ENCODE results near the gene CLDN22. TPM values are rescaled to one million over a fixed set of nuclear protein-coding genes. Genes with fewer than 3 reads are reported as not detected.

CLDN22 gene
- total RNA-seq, 1 donor from 2014 or later: not detected

- no peak overlapping the region for H3K4me3 Mint-ChIP-seq (ENCODE audit: low read depth)
- peaks cover 4% of the 10 kb centered on the region for H3K27me3 Mint-ChIP-seq (ENCODE audit: low read depth)
- no peak for DNase-seq (ENCODE audit: low spot score)
- peaks cover 2% of the 10 kb centered on the region for H3K4me1 Mint-ChIP-seq (ENCODE audit: low read depth)
- intact Hi-C loops (cut with micrococcal nuclease): no loop called here
- no peak overlapping the region for H3K27ac Mint-ChIP-seq
- H3K36me3 Mint-ChIP-seq (ENCODE audit: low read depth): no peaks in the 10 kb centered on the region
- no peaks in the 10 kb centered on the region for H3K9me3 Mint-ChIP-seq
These were observed 16.0 kb downstream of the CLDN22 start for GRCh38 chr4:183304067-183304466.

DNA sequence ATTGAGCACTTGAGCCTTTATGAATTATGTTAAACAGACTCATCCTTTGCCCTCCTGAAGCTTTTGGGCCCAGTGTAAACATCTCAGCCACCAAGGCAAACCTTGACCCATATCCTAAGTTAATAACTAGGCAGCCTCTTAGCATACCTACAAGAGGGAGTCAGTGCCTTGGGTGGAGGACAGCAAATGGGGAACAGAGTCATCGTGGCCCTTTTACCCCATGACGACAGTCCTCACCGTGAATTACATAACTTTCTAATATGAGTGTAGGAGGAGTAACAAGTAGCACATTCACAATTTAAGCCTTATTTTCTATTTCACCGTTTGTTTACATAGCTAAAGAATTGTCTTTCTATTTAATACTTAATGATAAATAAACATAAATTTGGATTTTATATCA, 16.8 kb downstream of the CLDN22 start:
- H3K4me3 Mint-ChIP-seq (ENCODE audit: low read depth): no peak overlapping the region
- DNase-seq (ENCODE audit: low spot score): no peak
- H3K36me3 Mint-ChIP-seq (ENCODE audit: low read depth): no peaks in the 10 kb centered on the region
- intact Hi-C loops (cut with micrococcal nuclease): no loop called here
- no peak overlapping the region for H3K27ac Mint-ChIP-seq
- peaks cover 2% of the 10 kb centered on the region for H3K4me1 Mint-ChIP-seq (ENCODE audit: low read depth)
- no peaks in the 10 kb centered on the region for H3K9me3 Mint-ChIP-seq
- H3K27me3 Mint-ChIP-seq (ENCODE audit: low read depth): peaks cover 4% of the 10 kb centered on the region

DNA sequence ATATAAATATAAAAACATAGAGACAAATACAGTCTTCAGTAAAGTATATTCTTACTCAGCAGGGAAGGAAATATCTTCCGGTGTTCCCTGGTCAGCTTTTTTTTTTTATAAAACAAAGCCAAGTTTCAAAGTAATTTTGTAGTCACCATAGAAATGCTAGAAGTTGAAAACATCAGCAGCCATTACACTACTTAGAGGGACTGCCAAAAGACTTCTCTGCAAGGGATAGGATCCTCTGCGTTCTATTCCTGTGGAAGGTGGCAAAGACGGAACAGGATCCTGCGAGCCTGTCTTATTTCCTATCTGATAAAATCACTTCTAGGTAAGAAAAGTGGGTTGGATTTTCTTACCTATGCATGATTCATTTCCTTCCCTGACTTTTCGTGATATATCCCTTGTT, 19.4 kb downstream of the CLDN22 start:
- H3K36me3 Mint-ChIP-seq (ENCODE audit: low read depth): no peaks in the 10 kb centered on the region
- intact Hi-C loops (cut with micrococcal nuclease): no loop called here
- H3K27ac Mint-ChIP-seq: no peak overlapping the region
- no peak overlapping the region for H3K4me3 Mint-ChIP-seq (ENCODE audit: low read depth)
- peaks cover 2% of the 10 kb centered on the region for H3K4me1 Mint-ChIP-seq (ENCODE audit: low read depth)
- no peaks in the 10 kb centered on the region for H3K27me3 Mint-ChIP-seq (ENCODE audit: low read depth)
- DNase-seq (ENCODE audit: low spot score): no peak
- no peaks in the 10 kb centered on the region for H3K9me3 Mint-ChIP-seq

DNA sequence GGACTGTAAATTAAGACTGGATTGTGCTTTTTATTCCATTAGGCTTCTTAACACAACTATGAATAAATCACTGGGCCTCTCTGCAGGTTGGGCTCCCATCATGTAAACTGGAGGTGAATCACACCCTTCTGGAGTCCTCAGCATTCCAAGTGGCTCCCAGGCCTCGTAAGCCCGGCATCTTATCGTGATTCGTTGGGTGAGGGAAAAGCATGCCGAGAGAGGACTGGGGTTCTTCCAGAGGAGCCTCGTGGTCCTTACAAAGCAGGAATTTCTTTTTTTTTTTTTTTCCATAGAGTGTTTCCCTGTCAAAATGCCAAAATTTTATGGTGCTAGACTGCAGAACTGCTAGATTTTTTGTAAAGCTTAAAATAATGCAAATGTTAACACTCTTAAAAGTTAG, 20.0 kb downstream of the CLDN22 start:
- no peak overlapping the region for H3K27ac Mint-ChIP-seq
- H3K36me3 Mint-ChIP-seq (ENCODE audit: low read depth): no peaks in the 10 kb centered on the region
- H3K4me1 Mint-ChIP-seq (ENCODE audit: low read depth): peaks cover 2% of the 10 kb centered on the region
- intact Hi-C loops (cut with micrococcal nuclease): no loop called here
- H3K4me3 Mint-ChIP-seq (ENCODE audit: low read depth): no peak overlapping the region
- DNase-seq (ENCODE audit: low spot score): no peak
- no peaks in the 10 kb centered on the region for H3K9me3 Mint-ChIP-seq
- H3K27me3 Mint-ChIP-seq (ENCODE audit: low read depth): no peaks in the 10 kb centered on the region

DNA sequence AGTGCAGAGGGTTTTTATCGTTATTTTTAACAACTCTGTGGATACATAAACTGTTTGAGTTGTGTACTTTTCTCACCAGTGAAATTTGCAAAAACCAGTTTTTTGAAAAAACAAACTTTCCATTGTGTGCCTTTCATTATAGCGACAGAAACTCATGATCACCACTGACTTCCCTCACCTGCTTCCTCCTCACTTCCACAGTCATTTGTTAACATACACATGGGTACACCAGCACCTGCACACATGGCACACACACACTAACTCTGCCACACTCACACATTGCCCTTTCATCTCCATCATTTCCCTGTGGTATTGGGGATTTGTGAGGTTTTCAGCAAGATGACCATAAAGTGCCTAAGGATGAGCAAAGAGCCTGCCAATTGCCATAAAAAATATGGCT, 20.6 kb downstream of the CLDN22 start:
- Mint-ChIP-seq H3K4me1 (ENCODE audit: low read depth) (peaks cover 2% of the 10 kb centered on the region), H3K27me3 (ENCODE audit: low read depth) (no peaks in the 10 kb centered on the region), H3K27ac (no peak overlapping the region), H3K36me3 (ENCODE audit: low read depth) (no peaks in the 10 kb centered on the region), H3K9me3 (no peaks in the 10 kb centered on the region), H3K4me3 (ENCODE audit: low read depth) (no peak overlapping the region)
- intact Hi-C loops (cut with micrococcal nuclease): no loop called here
- DNase-seq (ENCODE audit: low spot score): no peak

- H3K4me3 Mint-ChIP-seq (ENCODE audit: low read depth): no peak overlapping the region
- H3K4me1 Mint-ChIP-seq (ENCODE audit: low read depth): peaks cover 2% of the 10 kb centered on the region
- H3K36me3 Mint-ChIP-seq (ENCODE audit: low read depth): no peaks in the 10 kb centered on the region
These were observed 22.4 kb downstream of the CLDN22 start for GRCh38 chr4:183297675-183298074.

DNA sequence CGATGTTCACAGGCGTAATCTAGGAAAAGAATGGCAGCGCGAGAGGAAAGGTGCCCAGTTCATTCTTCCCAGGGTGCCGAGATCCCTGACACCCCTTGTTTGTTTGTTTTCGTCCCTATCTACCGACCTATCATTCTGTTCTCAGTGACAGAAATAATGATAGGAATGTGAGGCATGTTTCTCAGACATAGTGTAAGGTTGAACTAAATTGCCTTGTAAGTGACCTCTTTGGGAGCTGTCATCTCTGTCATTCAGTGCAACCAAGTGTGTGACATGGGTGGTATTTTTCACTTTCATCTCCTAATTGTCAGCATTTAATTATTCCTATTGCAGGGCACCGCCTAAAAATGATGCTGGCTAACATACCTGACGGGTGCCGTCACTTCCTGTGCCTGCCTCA, 24.4 kb downstream of the CLDN22 start:
- no peak overlapping the region for H3K27ac Mint-ChIP-seq
- H3K27me3 Mint-ChIP-seq (ENCODE audit: low read depth): no peaks in the 10 kb centered on the region
- intact Hi-C loops (cut with micrococcal nuclease): no loop called here
- no peak overlapping the region for H3K4me3 Mint-ChIP-seq (ENCODE audit: low read depth)
- H3K9me3 Mint-ChIP-seq: no peaks in the 10 kb centered on the region
- no peaks in the 10 kb centered on the region for H3K36me3 Mint-ChIP-seq (ENCODE audit: low read depth)
- DNase-seq (ENCODE audit: low spot score): no peak
- H3K4me1 Mint-ChIP-seq (ENCODE audit: low read depth): no peaks in the 10 kb centered on the region

More at GRCh38 chr4:183297675-183298074, 22.4 kb downstream of the CLDN22 start:
- intact Hi-C loops (cut with micrococcal nuclease): no loop called here
- no peak for DNase-seq (ENCODE audit: low spot score)
- no peaks in the 10 kb centered on the region for H3K27me3 Mint-ChIP-seq (ENCODE audit: low read depth)
- no peak overlapping the region for H3K27ac Mint-ChIP-seq
- no peaks in the 10 kb centered on the region for H3K9me3 Mint-ChIP-seq

GRCh38 chr4:183291070-183291469, 29.0 kb downstream of the CLDN22 start:
- no peaks in the 10 kb centered on the region for H3K9me3 Mint-ChIP-seq
- no peak overlapping the region for H3K27ac Mint-ChIP-seq
- no peaks in the 10 kb centered on the region for H3K4me1 Mint-ChIP-seq (ENCODE audit: low read depth)
- intact Hi-C loops (cut with micrococcal nuclease): no loop called here
- no peaks in the 10 kb centered on the region for H3K36me3 Mint-ChIP-seq (ENCODE audit: low read depth)
- no peak overlapping the region for H3K4me3 Mint-ChIP-seq (ENCODE audit: low read depth)
- H3K27me3 Mint-ChIP-seq (ENCODE audit: low read depth): no peaks in the 10 kb centered on the region
- no peak for DNase-seq (ENCODE audit: low spot score)

DNA sequence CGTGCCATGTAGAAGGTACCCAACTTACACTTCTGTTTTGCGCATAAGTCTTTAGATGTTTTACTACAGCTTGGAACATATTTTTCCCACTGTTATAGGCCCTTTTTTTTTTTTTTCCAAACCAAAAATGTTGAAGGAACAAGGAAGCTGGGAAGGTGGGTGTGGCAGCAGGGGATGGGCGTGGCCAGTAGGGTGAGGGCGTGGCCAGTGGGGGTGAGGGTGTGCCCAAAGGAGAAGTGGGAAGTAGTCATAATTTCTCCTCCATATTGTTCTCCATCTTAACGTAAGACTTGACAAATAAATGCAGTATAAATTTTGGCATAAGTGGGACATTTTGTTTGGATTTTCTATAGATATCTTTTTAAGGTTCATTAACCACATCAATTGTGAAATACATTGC, 30.4 kb downstream of the CLDN22 start:
- H3K4me3 Mint-ChIP-seq (ENCODE audit: low read depth): no peak overlapping the region
- no peak for DNase-seq (ENCODE audit: low spot score)
- no peaks in the 10 kb centered on the region for H3K36me3 Mint-ChIP-seq (ENCODE audit: low read depth)
- no peak overlapping the region for H3K27ac Mint-ChIP-seq
- intact Hi-C loops (cut with micrococcal nuclease): loop anchor here (5.0 kb wide), 1 partner anchor 118 kb away; no protein-coding TSS in a partner anchor
- no peaks in the 10 kb centered on the region for H3K4me1 Mint-ChIP-seq (ENCODE audit: low read depth)
- H3K27me3 Mint-ChIP-seq (ENCODE audit: low read depth): no peaks in the 10 kb centered on the region
- H3K9me3 Mint-ChIP-seq: no peaks in the 10 kb centered on the region

DNA sequence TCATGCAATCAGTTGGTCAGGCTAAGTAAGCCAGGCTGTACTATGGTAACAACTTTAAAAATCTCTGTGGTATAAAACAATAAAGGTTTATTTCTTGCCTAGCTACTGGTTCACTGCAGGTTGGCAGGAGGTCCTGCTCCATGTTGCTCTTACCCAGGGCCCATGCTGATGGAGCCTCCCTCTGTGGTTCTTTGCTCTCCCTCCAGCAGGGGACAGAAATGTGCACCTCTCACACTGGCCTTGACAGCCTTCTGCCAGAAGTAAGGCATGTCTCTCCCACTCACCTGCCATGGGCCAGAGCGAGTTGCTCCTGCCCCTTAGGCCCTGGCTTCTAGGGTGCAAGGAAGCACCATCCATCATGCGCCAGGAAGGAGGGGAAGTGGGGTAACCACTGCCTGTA, 31.1 kb downstream of the CLDN22 start:
- Mint-ChIP-seq H3K27me3 (ENCODE audit: low read depth) (no peaks in the 10 kb centered on the region), H3K4me1 (ENCODE audit: low read depth) (no peaks in the 10 kb centered on the region), H3K27ac (no peak overlapping the region), H3K36me3 (ENCODE audit: low read depth) (no peaks in the 10 kb centered on the region), H3K9me3 (no peaks in the 10 kb centered on the region), H3K4me3 (ENCODE audit: low read depth) (no peak overlapping the region)
- intact Hi-C loops (cut with micrococcal nuclease): loop anchor here (5.0 kb wide), 1 partner anchor 118 kb away; no protein-coding TSS in a partner anchor
- no peak for DNase-seq (ENCODE audit: low spot score)

DNA sequence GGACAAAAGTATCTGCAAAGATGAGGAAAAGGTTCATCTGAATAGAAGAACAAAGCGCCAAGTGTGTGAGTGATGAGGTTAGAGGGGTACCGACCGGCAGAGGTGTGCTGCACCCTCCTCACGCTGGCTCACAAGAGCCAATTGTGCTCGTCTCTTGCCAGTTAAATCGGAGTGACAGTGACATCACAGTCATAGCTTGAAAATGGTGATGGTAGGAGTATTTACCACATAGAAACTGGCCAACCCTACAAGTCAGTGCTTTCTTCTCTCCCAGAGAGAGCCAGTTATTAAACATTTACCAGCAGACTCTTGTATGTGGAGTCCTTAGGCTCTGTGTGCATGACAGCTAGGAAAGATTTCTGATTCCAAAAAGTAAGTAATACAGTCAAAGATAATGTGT, 32.4 kb downstream of the CLDN22 start:
- no peaks in the 10 kb centered on the region for H3K9me3 Mint-ChIP-seq
- H3K36me3 Mint-ChIP-seq (ENCODE audit: low read depth): no peaks in the 10 kb centered on the region
- no peaks in the 10 kb centered on the region for H3K4me1 Mint-ChIP-seq (ENCODE audit: low read depth)
- intact Hi-C loops (cut with micrococcal nuclease): loop anchor here (5.0 kb wide), 1 partner anchor 120 kb away; no protein-coding TSS in a partner anchor
- H3K4me3 Mint-ChIP-seq (ENCODE audit: low read depth): no peak overlapping the region
- no peaks in the 10 kb centered on the region for H3K27me3 Mint-ChIP-seq (ENCODE audit: low read depth)
- no peak for DNase-seq (ENCODE audit: low spot score)
- H3K27ac Mint-ChIP-seq: no peak overlapping the region

- H3K27me3 Mint-ChIP-seq (ENCODE audit: low read depth): no peaks in the 10 kb centered on the region
- intact Hi-C loops (cut with micrococcal nuclease): loop anchor here (5.0 kb wide), 1 partner anchor 120 kb away; no protein-coding TSS in a partner anchor
- H3K4me1 Mint-ChIP-seq (ENCODE audit: low read depth): no peaks in the 10 kb centered on the region
- H3K4me3 Mint-ChIP-seq (ENCODE audit: low read depth): no peak overlapping the region
- no peak for DNase-seq (ENCODE audit: low spot score)
- H3K36me3 Mint-ChIP-seq (ENCODE audit: low read depth): no peaks in the 10 kb centered on the region
- no peaks in the 10 kb centered on the region for H3K9me3 Mint-ChIP-seq
- H3K27ac Mint-ChIP-seq: no peak overlapping the region
These were observed 32.8 kb downstream of the CLDN22 start for GRCh38 chr4:183287309-183287659.

- Mint-ChIP-seq H3K4me3 (ENCODE audit: low read depth) (no peak overlapping the region), H3K9me3 (no peaks in the 10 kb centered on the region), H3K27ac (no peak overlapping the region), H3K4me1 (ENCODE audit: low read depth) (no peaks in the 10 kb centered on the region), H3K36me3 (ENCODE audit: low read depth) (no peaks in the 10 kb centered on the region), H3K27me3 (ENCODE audit: low read depth) (no peaks in the 10 kb centered on the region)
- DNase-seq (ENCODE audit: low spot score): no peak
- intact Hi-C loops (cut with micrococcal nuclease): loop anchor here (5.0 kb wide), 1 partner anchor 121 kb away; no protein-coding TSS in a partner anchor
These were observed 33.3 kb downstream of the CLDN22 start for GRCh38 chr4:183286590-183287308.
